HG02970 (cell line): ENCODE results near the gene THADA.
"Not testable (repeated sequence)": the region's sequence is repeated elsewhere in the genome, so short reads cannot be mapped to it uniquely, and the experiment has no call there.

Source experiments
- ATAC-seq: cut with Tn5 transposase; IDR thresholded peaks from one replicate; pipeline ENCODE4 v1.9.1; 2021; ENCODE audit warnings: mild to moderate bottlenecking, moderate library complexity, moderate number of reproducible peaks; ENCODE audit not compliant: unreplicated experiment, low FRiP score

Gene THADA

DNA sequence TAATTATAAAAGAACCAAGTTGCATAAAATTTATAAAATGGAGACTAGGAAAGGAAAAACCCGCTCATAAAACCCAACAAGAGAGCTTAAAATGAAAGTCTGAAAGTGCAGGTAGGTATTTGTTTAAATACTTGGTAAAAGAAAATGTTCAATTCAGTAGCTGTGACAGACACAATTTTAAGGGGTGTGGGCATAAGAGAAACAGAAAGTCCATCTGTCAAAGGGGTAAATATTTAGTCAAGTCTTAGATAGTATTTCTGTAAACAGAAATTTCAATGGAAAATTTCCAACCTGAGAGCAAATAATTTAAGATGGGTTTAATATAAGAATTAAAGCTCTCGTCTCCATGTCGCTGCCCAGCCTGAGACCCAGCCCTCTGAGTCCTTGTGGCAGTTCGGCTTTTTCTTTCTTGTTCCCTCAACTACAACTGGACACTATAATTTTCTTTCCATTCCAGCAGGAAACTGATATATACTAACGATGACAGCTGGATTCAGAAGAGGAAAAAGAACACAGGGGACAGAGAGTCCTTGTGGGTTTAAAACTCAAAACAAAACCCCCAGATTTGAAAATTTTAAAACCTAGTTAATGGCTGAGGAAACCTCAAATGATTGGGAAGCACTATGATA, 281.4 kb downstream of the THADA start:
- ATAC-seq: no peak

- ATAC-seq: no peak
Observed at GRCh38 chr2:43313642-43314017, 282.2 kb downstream of the THADA start.

DNA sequence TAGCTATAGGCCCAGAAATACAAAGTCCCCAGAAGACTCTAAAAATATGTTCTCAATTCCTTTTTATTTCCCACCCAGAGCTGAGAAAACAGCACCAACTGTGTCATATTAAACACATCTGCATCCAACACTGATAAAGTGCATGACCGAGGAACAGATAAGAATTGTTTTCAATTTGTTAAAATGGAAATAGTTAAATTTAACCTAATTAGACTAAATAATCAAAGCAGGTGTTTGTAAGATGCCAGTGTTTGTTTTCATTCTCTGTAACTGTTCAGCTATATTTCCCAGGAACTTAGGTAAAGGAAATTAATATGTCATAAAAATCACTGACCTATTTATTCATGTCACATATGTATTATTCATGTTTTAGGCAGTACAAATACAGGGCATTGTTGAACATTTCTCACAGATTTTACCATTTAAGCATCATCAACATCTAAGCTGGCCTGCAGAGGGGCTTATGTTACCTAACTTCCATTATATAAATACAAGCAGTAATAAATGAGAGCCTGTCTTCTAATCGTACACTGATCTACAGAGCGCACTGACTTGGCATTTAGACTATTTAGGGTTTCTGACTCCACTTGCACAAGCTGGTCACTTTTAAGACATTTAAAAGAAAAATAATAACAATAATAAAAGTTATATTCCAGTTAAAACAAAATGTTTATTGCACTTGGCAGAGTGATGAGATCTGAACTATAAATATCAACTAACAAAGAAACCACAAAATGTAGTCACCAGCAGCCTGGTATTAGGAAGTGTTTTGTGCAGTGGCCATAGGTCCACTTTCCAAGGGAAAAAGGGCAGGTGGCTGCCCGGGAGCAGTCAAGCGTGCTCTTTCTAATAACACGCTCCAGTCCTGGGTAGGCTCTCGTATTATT, 282.8 kb downstream of the THADA start:
- no peak for ATAC-seq

GRCh38 chr2:43311276-43311675, 284.6 kb downstream of the THADA start:
- ATAC-seq: no peak

DNA sequence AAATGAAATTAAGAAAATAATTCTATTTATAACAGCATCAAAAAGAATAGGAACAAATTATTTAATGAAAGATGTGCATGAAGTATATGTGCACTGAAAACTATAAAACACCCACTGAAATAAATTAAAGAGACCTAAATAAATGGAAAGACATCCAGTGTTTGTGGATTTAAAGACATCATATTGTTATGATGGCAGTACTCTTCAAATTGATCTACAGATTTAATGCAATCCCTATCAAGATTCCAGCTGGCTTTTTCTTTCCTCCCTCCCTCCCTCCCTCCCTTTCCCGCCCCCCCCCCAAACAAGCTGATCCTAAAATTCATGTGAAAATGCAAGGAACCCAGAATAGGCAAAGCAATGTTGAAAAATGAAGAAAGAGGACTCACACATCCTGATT, 285.9 kb downstream of the THADA start:
- ATAC-seq: no peak

- no peak for ATAC-seq
Observed at GRCh38 chr2:43307973-43308372, 287.9 kb downstream of the THADA start.

- no peak for ATAC-seq
Observed at GRCh38 chr2:43307046-43307445, 288.8 kb downstream of the THADA start.

DNA sequence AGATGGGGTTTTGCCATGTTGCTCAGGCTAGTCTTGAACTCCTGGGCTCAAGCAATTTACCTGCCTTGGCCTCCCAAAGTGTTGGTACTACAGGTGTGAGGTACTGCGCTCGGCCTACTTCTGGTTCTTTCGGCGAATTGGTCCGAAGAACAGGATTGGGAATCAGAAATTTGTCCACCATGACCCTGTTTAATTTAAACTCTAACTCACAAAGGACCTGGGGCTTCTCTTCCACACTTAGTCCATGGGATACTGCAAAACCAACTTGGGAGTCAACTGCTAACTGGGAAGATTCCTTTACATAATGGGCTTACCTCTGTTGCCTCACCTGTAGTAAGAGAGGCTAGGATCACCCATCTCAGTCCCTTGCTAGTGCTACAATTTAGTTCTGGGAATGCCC, 289.6 kb downstream of the THADA start:
- ATAC-seq: no peak

GRCh38 chr2:43305517-43305916, 290.3 kb downstream of the THADA start:
- ATAC-seq: no peak

DNA sequence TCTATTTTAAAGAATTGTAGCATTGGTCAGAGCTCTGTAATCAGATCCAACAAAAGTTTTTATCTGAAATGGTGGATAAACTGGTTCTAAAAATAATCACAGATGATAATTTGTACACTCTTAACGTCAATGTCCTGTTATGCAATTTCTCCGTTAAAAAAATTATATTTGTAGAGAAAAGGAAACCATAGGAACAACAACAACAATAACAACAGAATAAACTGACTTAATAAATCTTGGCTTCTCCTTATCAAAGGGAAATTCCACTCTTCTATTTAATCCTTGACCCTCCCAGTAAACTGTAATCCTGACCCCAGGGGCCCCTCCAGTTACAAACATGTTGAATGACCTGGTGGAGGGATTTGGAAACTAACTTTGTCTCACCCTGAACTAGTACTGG, 290.8 kb downstream of the THADA start:
- ATAC-seq: no peak

GRCh38 chr2:43303889-43304288, 291.9 kb downstream of the THADA start:
- no peak for ATAC-seq

DNA sequence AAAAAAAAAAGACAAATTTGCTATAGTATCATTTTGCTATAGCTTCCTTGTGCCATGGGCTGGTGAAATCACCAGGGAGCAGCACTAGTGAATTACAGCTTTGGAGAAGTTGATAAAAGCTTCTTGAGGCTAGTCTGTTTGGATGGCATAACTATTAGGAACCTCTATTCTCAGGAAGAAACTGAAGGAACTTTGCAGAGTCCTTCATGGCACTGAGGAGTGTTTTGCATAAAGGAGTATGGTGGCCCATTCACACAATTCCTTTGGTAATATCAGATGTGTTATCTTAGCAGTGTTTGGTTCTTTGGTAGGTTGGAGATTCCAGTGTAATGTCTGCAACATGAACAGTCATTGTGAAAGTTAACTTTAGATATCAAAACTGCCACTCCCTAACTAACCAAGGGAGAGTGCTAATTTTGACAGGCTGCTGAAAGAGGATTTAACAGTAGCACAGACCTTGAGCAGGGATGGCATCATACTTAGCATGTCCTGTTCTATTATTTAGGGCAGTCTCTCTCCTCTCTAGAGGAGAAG, 292.8 kb downstream of the THADA start:
- no peak for ATAC-seq

- ATAC-seq: no peak
Observed at GRCh38 chr2:43302182-43302960, 293.5 kb downstream of the THADA start.

- ATAC-seq: no peak
Observed at GRCh38 chr2:43300781-43301583, 294.9 kb downstream of the THADA start.

- no peak for ATAC-seq
Observed at GRCh38 chr2:43300222-43300621, 295.6 kb downstream of the THADA start.

GRCh38 chr2:43298500-43298899, 297.3 kb downstream of the THADA start:
- no peak for ATAC-seq

DNA sequence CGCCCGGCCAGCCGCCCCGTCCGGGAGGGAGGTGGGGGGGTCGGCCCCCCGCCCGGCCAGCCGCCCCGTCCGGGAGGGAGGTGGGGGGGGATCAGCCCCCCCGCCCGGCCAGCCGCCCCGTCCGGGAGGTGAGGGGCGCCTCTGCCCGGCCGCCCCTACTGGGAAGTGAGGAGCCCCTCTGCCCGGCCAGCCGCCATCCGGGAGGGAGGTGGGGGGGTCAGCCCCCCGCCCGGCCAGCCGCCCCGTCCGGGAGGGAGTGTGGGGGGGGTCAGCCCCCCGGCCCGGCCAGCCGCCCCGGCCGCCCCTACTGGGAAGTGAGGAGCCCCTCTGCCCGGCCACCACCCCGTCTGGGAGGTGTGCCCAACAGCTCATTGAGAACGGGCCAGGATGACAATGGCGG, 298.1 kb downstream of the THADA start:
- ATAC-seq: not testable (repeated sequence)

- ATAC-seq: no peak
Observed at GRCh38 chr2:43294973-43295603, 300.8 kb downstream of the THADA start.

DNA sequence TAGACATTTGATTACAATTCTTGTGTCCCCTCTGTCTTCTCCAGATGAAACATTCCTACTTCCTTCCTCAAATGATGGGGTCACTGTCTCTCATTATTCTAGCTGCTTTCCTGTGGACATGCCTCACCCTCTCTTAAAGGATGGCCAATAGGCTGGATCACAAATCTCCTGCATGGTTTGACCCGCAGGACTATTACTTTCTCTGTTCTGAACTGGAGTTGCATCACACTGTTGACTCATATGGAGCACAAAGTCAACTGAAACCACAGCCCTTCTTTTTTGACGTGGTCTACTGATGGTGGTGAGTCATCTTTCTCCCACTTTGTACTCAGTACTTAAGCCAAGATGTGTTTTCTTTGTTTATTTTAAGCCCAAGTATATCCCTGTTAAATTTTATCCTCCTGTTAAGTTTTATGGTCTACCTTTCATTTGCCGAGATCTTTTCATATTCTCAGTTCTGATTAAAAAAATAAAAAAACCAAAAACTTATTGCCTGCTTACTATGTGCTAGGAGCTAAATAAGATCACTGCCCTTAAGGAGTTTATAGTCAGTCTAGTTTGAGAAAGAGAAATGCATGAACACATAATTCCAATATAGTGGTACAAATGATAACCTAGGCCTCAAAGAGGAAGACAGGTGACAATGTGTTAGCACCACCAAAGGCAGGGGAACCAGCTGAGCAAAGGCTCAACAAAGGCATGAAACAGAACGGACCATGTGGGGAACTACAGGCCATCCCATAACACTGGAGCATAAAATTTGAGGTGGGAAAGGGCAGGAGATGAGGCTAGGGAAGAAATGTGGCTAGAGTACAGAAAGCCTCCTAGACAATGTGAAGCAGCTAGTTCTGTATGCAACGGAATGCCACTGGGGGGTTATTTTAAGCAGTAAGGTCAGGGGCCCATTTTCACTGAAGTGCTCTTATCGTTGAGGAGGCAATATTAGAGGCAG, 301.8 kb downstream of the THADA start:
- peak; percentile 91 for ATAC-seq
